GM12873 (cell line): ENCODE measurements around the gene NEBL.

Experiments
- CTCF ChIP-seq: IDR thresholded peaks from 2 replicates; pipeline ENCODE4 v1.5.1; 2012; ENCODE audit warnings: low read depth, mild to moderate bottlenecking, moderate library complexity, low read length, control low read depth; ENCODE audit not compliant: insufficient read depth; ENCODE audit errors: missing control alignments

NEBL gene

GRCh38 chr10:20912969-20913368 is 15.9 kb upstream of the NEBL start:
- TF ChIP-seq CTCF, result no peak

GRCh38 chr10:20911626-20912025 is 14.5 kb upstream of the NEBL start:
- TF ChIP-seq CTCF, result no peak

- no peak for TF ChIP-seq CTCF
These were observed 12.7 kb upstream of the NEBL start for GRCh38 chr10:20909801-20910200.

- no peak for TF ChIP-seq CTCF
These were observed 11.3 kb upstream of the NEBL start for GRCh38 chr10:20908391-20908790.

- no peak for TF ChIP-seq CTCF
These were observed 6.7 kb upstream of the NEBL start for GRCh38 chr10:20903635-20904390.

- TF ChIP-seq CTCF, result no peak
These were observed 4.0 kb upstream of the NEBL start for GRCh38 chr10:20901110-20901509.

- no peak for TF ChIP-seq CTCF
These were observed 1.9 kb upstream of the NEBL start for GRCh38 chr10:20898866-20899535.
